ENCODE measurements around the gene IL17F. TPM values are rescaled to one million over a fixed set of nuclear protein-coding genes. Genes with fewer than 3 reads are reported as not detected.
A peak's percentile ranks its signal among the peaks of the same experiment; 100 is the strongest.
"Not testable (repeated sequence)": the region's sequence is repeated elsewhere in the genome, so short reads cannot be mapped to it uniquely, and the experiment has no call there.

The IL17F gene
- total RNA-seq, 2 donors from 2014 or later, result 0.35 to 0.68 TPM

GRCh38 chr6:52200088-52200487, 44.2 kb downstream of the IL17F start:
- not testable (repeated sequence) for H3K4me1 Mint-ChIP-seq; H3K36me3 Mint-ChIP-seq (ENCODE audit: low read depth); ATAC-seq; H3K27ac Mint-ChIP-seq; H3K9me3 ChIP-seq (ENCODE audit: control insufficient read depth, low read length, poor library complexity, severe bottlenecking); H3K27me3 Mint-ChIP-seq; DNase-seq; H3K4me3 Mint-ChIP-seq

- H3K4me3 Mint-ChIP-seq, result no peak overlapping the region
- no peak for ATAC-seq
Measured at GRCh38 chr6:52195886-52196285, 48.4 kb downstream of the IL17F start.

GRCh38 chr6:52191824-52192223, 52.5 kb downstream of the IL17F start:
- peaks cover 24% of the 10 kb centered on the region for H3K27me3 Mint-ChIP-seq
- no peak for ATAC-seq
- H3K4me3 Mint-ChIP-seq, result no peak overlapping the region

More at GRCh38 chr6:52195886-52196285, 48.4 kb downstream of the IL17F start:
- Mint-ChIP-seq H3K27me3 (peaks cover 7% of the 10 kb centered on the region), H3K36me3 (ENCODE audit: low read depth) (no peaks in the 10 kb centered on the region), H3K4me1 (no peaks in the 10 kb centered on the region), H3K27ac (no peak overlapping the region)
- DNase-seq, result no peak
- no peaks in the 10 kb centered on the region for H3K9me3 ChIP-seq (ENCODE audit: control insufficient read depth, low read length, poor library complexity, severe bottlenecking)

GRCh38 chr6:52190409-52190808, 53.9 kb downstream of the IL17F start:
- Mint-ChIP-seq H3K4me1 (peaks cover 15% of the 10 kb centered on the region), H3K4me3 (no peak overlapping the region), H3K36me3 (ENCODE audit: low read depth) (no peaks in the 10 kb centered on the region), H3K27me3 (peaks cover 30% of the 10 kb centered on the region), H3K27ac (peak overlapping the region; percentile 41)
- no peaks in the 10 kb centered on the region for H3K9me3 ChIP-seq (ENCODE audit: control insufficient read depth, low read length, poor library complexity, severe bottlenecking)
- ATAC-seq (no peak), DNase-seq (no peak)

More at GRCh38 chr6:52191824-52192223, 52.5 kb downstream of the IL17F start:
- H3K9me3 ChIP-seq (ENCODE audit: control insufficient read depth, low read length, poor library complexity, severe bottlenecking), result no peaks in the 10 kb centered on the region
- no peak for DNase-seq
- H3K27ac Mint-ChIP-seq, result no peak overlapping the region
- H3K36me3 Mint-ChIP-seq (ENCODE audit: low read depth), result no peaks in the 10 kb centered on the region
- peaks cover 9% of the 10 kb centered on the region for H3K4me1 Mint-ChIP-seq

DNA sequence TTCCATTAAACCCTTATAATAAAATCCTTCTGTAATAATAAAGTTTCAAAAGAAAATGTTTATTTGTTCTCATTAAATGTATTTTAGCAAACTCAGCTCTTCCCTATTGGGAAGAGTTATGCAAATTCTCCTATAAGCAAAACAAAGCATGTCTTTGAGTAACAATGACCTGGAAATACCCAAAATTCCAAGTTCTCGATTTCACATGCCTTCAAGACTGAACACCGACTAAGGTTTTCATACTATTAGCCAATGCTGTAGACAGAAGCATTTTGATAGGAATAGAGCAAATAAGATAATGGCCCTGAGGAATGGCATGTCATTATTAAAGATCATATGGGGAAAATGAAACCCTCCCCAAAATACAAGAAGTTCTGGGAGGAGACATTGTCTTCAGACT, 54.3 kb downstream of the IL17F start:
- DNase-seq (no peak), ATAC-seq (no peak)
- Mint-ChIP-seq H3K27ac (peak overlapping the region; percentile 41), H3K27me3 (peaks cover 30% of the 10 kb centered on the region), H3K36me3 (ENCODE audit: low read depth) (no peaks in the 10 kb centered on the region), H3K4me3 (no peak overlapping the region), H3K4me1 (peaks cover 15% of the 10 kb centered on the region)
- H3K9me3 ChIP-seq (ENCODE audit: control insufficient read depth, low read length, poor library complexity, severe bottlenecking), result no peaks in the 10 kb centered on the region

- Mint-ChIP-seq H3K36me3 (ENCODE audit: low read depth) (no peaks in the 10 kb centered on the region), H3K27me3 (peaks cover 28% of the 10 kb centered on the region), H3K4me3 (no peak overlapping the region), H3K27ac (no peak overlapping the region), H3K4me1 (peaks cover 17% of the 10 kb centered on the region)
- H3K9me3 ChIP-seq (ENCODE audit: control insufficient read depth, low read length, poor library complexity, severe bottlenecking), result no peaks in the 10 kb centered on the region
- DNase-seq, result no peak
- ATAC-seq, result no peak
Measured at GRCh38 chr6:52187098-52187497, 57.2 kb downstream of the IL17F start.

Other genes starting within 250 kb of the IL17F start
- gene PKHD1, start 156.9 kb downstream of the IL17F start, total RNA-seq, result under 1 TPM in 1 of 2 donors, not detected in 1; 0.02 TPM
- under 1 TPM; 0.50 to 0.68 TPM for gene IL17A, start 58.1 kb downstream of the IL17F start, total RNA-seq
- 10 to 100 TPM; 20.3 to 24.3 TPM for gene MCM3, start 40.2 kb upstream of the IL17F start, total RNA-seq
- gene PAQR8, start 117.7 kb upstream of the IL17F start, total RNA-seq, result 1 to 10 TPM; 3.6 to 7.7 TPM
- gene EFHC1, start 175.8 kb upstream of the IL17F start, total RNA-seq, result 1 to 10 TPM; 5.3 to 7.5 TPM